GM23338 (cell line): ENCODE data around the gene CHCT1. TPM values are rescaled to one million over a fixed set of nuclear protein-coding genes. Genes with fewer than 3 reads are reported as not detected.

Source experiments
- ATAC-seq: fragments of 200-7000 bp; cut with Tn5 transposase; 3 replicates; pipeline ENCODE4 v1.9.1; 2020
- DNase-seq: peaks from one replicate; pipeline ENCODE4 v3.0.0-alpha.2; 2015; ENCODE audit warnings: low spot score
- H2AFZ ChIP-seq: fragments of 200-600 bp; sonication (generic); 2 replicates; pipeline ENCODE4 v1.8.0; 2016; ENCODE audit warnings: antibody characterized with exemption, mild to moderate bottlenecking, moderate library complexity
- H3F3A ChIP-seq: fragments of 200-600 bp; sonication (generic); replicated peaks from 2 replicates; pipeline ENCODE4 v1.8.0; 2017; ENCODE audit warnings: antibody characterized with exemption, mixed run types, low read depth
- H3K27ac ChIP-seq: fragments of 200-600 bp; sonication (generic); 2 replicates; pipeline ENCODE4 v1.6.1; 2016; ENCODE audit warnings: low read depth
- H3K27me3 ChIP-seq: fragments of 200-600 bp; sonication (generic); 2 replicates; pipeline ENCODE4 v1.8.0; 2016; ENCODE audit warnings: mild to moderate bottlenecking, mixed run types, moderate library complexity; ENCODE audit not compliant: insufficient read depth
- H3K36me3 ChIP-seq: fragments of 200-600 bp; sonication (generic); 2 replicates; pipeline ENCODE4 v1.8.0; 2016; ENCODE audit warnings: mild to moderate bottlenecking; ENCODE audit not compliant: insufficient read depth
- H3K4me1 ChIP-seq: fragments of 200-600 bp; sonication (generic); 2 replicates; pipeline ENCODE4 v1.8.0; 2016; ENCODE audit warnings: mild to moderate bottlenecking, moderate library complexity; ENCODE audit not compliant: insufficient read depth
- H3K4me2 ChIP-seq: fragments of 200-600 bp; sonication (generic); 2 replicates; pipeline ENCODE4 v1.7.1; 2017; ENCODE audit warnings: mixed run types
- H3K4me3 ChIP-seq: fragments of 200-600 bp; sonication (generic); 2 replicates; pipeline ENCODE4 v1.6.1; 2016; ENCODE audit warnings: mixed run types
- H3K79me2 ChIP-seq: fragments of 200-600 bp; sonication (generic); replicated peaks from 2 replicates; pipeline ENCODE4 v1.8.0; 2017; ENCODE audit warnings: mild to moderate bottlenecking; ENCODE audit not compliant: insufficient read depth
- H3K9me2 ChIP-seq: fragments of 200-600 bp; sonication (generic); 2 replicates; pipeline ENCODE4 v1.8.0; 2017; ENCODE audit not compliant: insufficient read depth
- H4K20me1 ChIP-seq: fragments of 200-600 bp; sonication (generic); replicated peaks from 2 replicates; pipeline ENCODE4 v1.8.0; 2017; ENCODE audit warnings: mild to moderate bottlenecking; ENCODE audit not compliant: insufficient read depth
- H3K27ac Mint-ChIP-seq: 2 replicates; pipeline ENCODE4 v1.8.0; 2020; ENCODE audit warnings: inconsistent platforms, mild to moderate bottlenecking, moderate library complexity, mixed read lengths
- H3K27me3 Mint-ChIP-seq: 3 replicates; pipeline ENCODE4 v1.8.0; 2022; ENCODE audit warnings: low read depth, mild to moderate bottlenecking, moderate library complexity, mixed read lengths, inconsistent platforms; ENCODE audit not compliant: insufficient read depth, poor library complexity
- H3K36me3 Mint-ChIP-seq: 3 replicates; pipeline ENCODE4 v1.8.0; 2021; ENCODE audit warnings: low read depth, mild to moderate bottlenecking, inconsistent platforms, moderate library complexity, mixed read lengths
- H3K4me1 Mint-ChIP-seq: 3 replicates; pipeline ENCODE4 v1.8.0; 2020; ENCODE audit warnings: mild to moderate bottlenecking, inconsistent platforms, mixed read lengths
- H3K4me3 Mint-ChIP-seq: 3 replicates; pipeline ENCODE4 v1.8.0; 2021; ENCODE audit warnings: moderate library complexity, mild to moderate bottlenecking, inconsistent platforms, mixed read lengths
- H3K9me3 Mint-ChIP-seq: 3 replicates; pipeline ENCODE4 v1.8.0; 2020; ENCODE audit warnings: moderate library complexity, mild to moderate bottlenecking, inconsistent platforms, mixed read lengths
- CREB1 ChIP-seq: fragments of 250-450 bp; sonication (Bioruptor Pico); IDR thresholded peaks from 2 replicates; pipeline ENCODE4 v1.5.0; 2020; ENCODE audit warnings: low read depth, mild to moderate bottlenecking, moderate library complexity
- CTCF ChIP-seq, 2 experiments: fragments of 200-600 bp in 1 of 2; sonication (generic) in 1 of 2; conservative IDR thresholded peaks; 2 replicates each; pipeline versions ENCODE4 v1.5.1 to v1.6.1; 2016 to 2017; ENCODE audit warnings: antibody characterized with exemption in 2 of 2, low read depth in 2 of 2, mild to moderate bottlenecking in 2 of 2, moderate library complexity in 1 of 2
- EZH2 ChIP-seq: fragments of 200-600 bp; sonication (generic); IDR thresholded peaks from one replicate; pipeline ENCODE4 v1.8.0; 2017; ENCODE audit warnings: antibody characterized with exemption, mild to moderate bottlenecking, low read depth; ENCODE audit not compliant: unreplicated experiment
- EZH2phosphoT487 ChIP-seq: fragments of 200-600 bp; sonication (generic); IDR thresholded peaks from one replicate; pipeline ENCODE4 v1.8.1; 2018; ENCODE audit warnings: antibody characterized with exemption; ENCODE audit not compliant: unreplicated experiment
- POLR2AphosphoS5 ChIP-seq: IDR thresholded peaks from 2 replicates; pipeline ENCODE4 v1.6.1; 2016; ENCODE audit warnings: antibody characterized with exemption, low read depth
- REST ChIP-seq: IDR thresholded peaks from one replicate; pipeline ENCODE4 v1.6.1; 2018; ENCODE audit warnings: antibody characterized with exemption; ENCODE audit not compliant: unreplicated experiment
- polyA plus RNA-seq: library from polyadenylated mRNA; unstranded; fragments of >200 nt; fragmentation: Nextera tagmentation; extraction: Ambion mirVana; gene quantifications from 2 replicates; pipeline ENCODE4 v1.2.1, GENCODE V29; 2016
- total RNA-seq: library from RNA; depleted of rRNA; stranded (reverse); fragments of >200 nt; shearing (Covaris generic); gene quantifications from 2 replicates; pipeline ENCODE4 v1.2.3, GENCODE V29; 2014
- TF ChIP-seq, protein P1 (sequence below): IDR thresholded peaks from 2 replicates; pipeline ENCODE4 v1.6.1; 2016; ENCODE audit warnings: antibody characterized with exemption

Gene CHCT1
- total and polyA plus RNA-seq, 2 experiments from 2014 or later = 0.61 TPM; not detected in 1

DNA sequence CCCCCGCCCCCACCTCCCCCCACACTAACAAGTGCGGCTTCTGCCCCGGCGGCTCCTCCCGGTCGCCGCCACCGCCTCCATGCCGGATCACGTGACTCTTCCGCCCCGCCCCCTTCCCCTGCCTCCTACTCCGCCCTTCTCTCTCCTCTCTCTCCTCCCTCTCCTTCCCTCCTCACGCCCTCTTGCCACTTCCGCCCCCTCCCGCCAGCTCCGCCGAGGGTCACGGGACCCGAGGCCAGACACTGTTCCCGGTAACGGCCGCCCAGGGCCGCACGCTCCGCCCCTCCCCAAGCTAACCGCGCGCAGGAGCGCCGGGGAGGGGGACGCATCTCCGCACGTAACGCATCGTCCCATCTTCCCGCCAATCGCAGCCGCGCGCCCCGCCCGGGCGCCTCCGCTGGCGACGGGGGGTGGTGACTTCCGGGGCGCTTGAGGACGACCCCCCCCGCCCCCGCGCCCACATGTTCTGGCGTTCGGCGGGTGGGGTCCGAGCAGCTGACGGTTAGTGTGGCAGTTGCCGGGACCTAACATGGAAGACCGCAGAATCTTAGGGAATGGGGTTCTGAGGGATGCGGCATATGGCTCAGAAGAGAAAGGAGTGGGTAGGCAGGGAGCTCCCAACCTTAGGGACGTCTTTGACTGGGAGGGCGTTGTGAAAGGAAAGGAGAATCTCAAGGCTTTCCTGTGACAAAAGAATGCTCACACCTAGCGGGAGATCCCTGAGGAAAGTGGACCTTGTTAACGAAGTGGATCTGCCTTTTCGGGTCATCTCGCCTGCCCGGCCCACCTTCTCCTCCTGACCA, 30.0 kb upstream of the CHCT1 start, which contains the start of gene USP32:
TSS of gene USP32 (minus strand) at position 92 of the 803 bp plus-strand sequence. CDS start 194 bp downstream, outside the sequence.
- Mint-ChIP-seq H3K36me3 (peaks cover 6% of the 10 kb centered on the region; the same call in 1 of the 3 replicates), H3K4me1 (peaks cover 43% of the 10 kb centered on the region), H3K4me3 (peak within 1 kb of the TSS; percentile 95), H3K27me3 (peaks cover 9% of the 10 kb centered on the region), H3K9me3 (no peaks in the 10 kb centered on the region; the same call in 2 of the 3 replicates), H3K27ac (peak within 1 kb of the TSS; percentile 98)
- peak; percentile 87 for ATAC-seq
- Histone ChIP-seq H3K4me2 (peak within 1 kb of the TSS; percentile 85), H3K4me3 (peak within 1 kb of the TSS; percentile 93), H2AFZ (peak within 1 kb of the TSS; percentile 64; the same call in 1 of the 2 replicates), H3K36me3 (no peaks in the 10 kb centered on the region), H3K9me2 (no peaks in the 10 kb centered on the region), H3K27ac (peak within 1 kb of the TSS; percentile 95), H3K27me3 (no peaks in the 10 kb centered on the region), H4K20me1 (no peaks in the 10 kb centered on the region; the same call in 1 of the 2 replicates), H3K79me2 (peaks cover 44% of the 10 kb centered on the region), H3K4me1 (peaks cover 40% of the 10 kb centered on the region), H3F3A (0 out of 2 replicates have a peak, but pooled peaks cover 6% of the 10 kb centered on the region)
- TF ChIP-seq POLR2AphosphoS5 (peak; percentile 55), CREB1 (CRISPR knock-in tag) (peak; percentile 80), EZH2 (no peak)
- TF ChIP-seq, protein P1, sequence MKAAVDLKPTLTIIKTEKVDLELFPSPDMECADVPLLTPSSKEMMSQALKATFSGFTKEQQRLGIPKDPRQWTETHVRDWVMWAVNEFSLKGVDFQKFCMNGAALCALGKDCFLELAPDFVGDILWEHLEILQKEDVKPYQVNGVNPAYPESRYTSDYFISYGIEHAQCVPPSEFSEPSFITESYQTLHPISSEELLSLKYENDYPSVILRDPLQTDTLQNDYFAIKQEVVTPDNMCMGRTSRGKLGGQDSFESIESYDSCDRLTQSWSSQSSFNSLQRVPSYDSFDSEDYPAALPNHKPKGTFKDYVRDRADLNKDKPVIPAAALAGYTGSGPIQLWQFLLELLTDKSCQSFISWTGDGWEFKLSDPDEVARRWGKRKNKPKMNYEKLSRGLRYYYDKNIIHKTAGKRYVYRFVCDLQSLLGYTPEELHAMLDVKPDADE = peak; percentile 32; the same call in 1 of the 2 replicates
- DNase-seq = peak; percentile 99

DNA sequence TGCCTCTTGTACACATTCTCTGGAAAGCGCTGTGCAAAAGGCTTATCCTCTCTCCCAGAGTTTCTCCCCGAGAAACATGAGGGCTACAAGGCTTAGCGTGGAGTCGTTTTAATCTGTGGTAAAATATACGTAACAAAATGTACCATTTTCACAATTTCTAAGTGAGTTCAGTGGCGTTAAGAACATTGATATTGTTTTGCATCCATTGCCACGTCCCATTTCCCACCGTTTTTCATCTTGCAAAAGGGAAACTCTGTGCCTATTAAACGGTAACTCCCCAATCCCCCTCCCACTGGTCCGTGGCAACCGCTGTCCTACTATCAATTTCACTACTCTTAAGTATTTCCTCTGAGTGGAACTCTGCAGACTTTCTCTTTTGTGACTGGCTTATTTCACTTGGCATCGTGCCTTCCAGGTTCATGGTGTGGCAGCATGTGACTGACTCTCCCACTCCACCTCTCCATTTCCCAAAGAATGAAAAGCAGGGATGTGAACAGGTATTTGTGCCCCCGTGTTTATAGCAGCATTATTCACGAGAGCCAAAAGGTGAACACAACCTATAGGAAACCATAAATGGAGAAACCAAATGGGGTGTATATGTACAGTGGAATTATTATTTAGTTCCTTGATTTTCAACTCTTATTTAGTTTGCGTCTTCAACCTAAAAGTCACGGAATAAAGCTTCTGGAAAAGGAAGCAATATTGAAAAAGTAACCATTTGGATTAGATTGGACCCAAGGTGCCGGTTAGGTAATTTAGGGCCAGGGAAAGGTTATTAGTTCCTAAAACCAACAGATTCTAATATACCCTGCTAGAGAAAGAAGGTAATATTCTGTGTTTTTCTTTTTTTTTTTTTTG, 29.2 kb upstream of the CHCT1 start:
- Histone ChIP-seq H3K27ac (peak overlapping the region; percentile 95), H3K36me3 (no peaks in the 10 kb centered on the region), H2AFZ (no peak overlapping the region; the same call in 1 of the 2 replicates), H4K20me1 (no peaks in the 10 kb centered on the region; the same call in 1 of the 2 replicates), H3K27me3 (no peaks in the 10 kb centered on the region), H3F3A (0 out of 2 replicates have a peak, but pooled peaks cover 6% of the 10 kb centered on the region), H3K4me2 (peak overlapping the region; percentile 85), H3K4me1 (peaks cover 31% of the 10 kb centered on the region), H3K79me2 (peaks cover 35% of the 10 kb centered on the region), H3K9me2 (no peaks in the 10 kb centered on the region), H3K4me3 (peak overlapping the region; percentile 93)
- H3K36me3 Mint-ChIP-seq = peaks cover 6% of the 10 kb centered on the region; the same call in 1 of the 3 replicates
- H3K9me3 Mint-ChIP-seq = no peaks in the 10 kb centered on the region; the same call in 2 of the 3 replicates
- TF ChIP-seq CTCF (conservative IDR thresholded peaks at IDR 0.05; ENCODE audit: low read depth in 2 of 2) = no peak
- no peak for TF ChIP-seq CREB1 (CRISPR knock-in tag)
- no peak for TF ChIP-seq POLR2AphosphoS5
- TF ChIP-seq EZH2phosphoT487 = no peak
- TF ChIP-seq EZH2 = no peak
- TF ChIP-seq REST = no peak
- TF ChIP-seq, protein P1 = no peak
- peak overlapping the region; percentile 95 for H3K4me3 Mint-ChIP-seq
- DNase-seq (peak; percentile 26), ATAC-seq (no peak)
- H3K4me1 Mint-ChIP-seq = peaks cover 40% of the 10 kb centered on the region
- peak overlapping the region; percentile 98 for H3K27ac Mint-ChIP-seq
- peaks cover 9% of the 10 kb centered on the region for H3K27me3 Mint-ChIP-seq
